Adrenal gland (tissue), 12 donors: ENCODE data around the gene ROR2. TPM values are rescaled to one million over a fixed set of nuclear protein-coding genes. Genes with fewer than 3 reads are reported as not detected.

Experiments used
- DNase-seq, 7 donors: peaks; one replicate each; pipeline ENCODE4 v3.0.0-alpha.2; 2019 to 2020
- H3K27ac ChIP-seq, 5 donors: fragments of 200-600 bp; sonication (generic) in 4 of 5; 1 replicate in 3 of 5; 2 replicates in 2 of 5; pipeline versions ENCODE4 v1.5.1 to v1.8.0; 2016 to 2020; ENCODE audit warnings: mild to moderate bottlenecking in 1 of 5
- H3K27me3 ChIP-seq: fragments of 200-600 bp; 2 replicates; pipeline ENCODE4 v1.8.0; 2021
- H3K36me3 ChIP-seq, 2 donors: fragments of 200-600 bp; replicated peaks in 1 of 2; 1 replicate in 1 of 2; 2 replicates in 1 of 2; pipeline versions ENCODE4 v1.5.1 to v1.8.0; 2018 to 2022
- H3K4me1 ChIP-seq, 2 donors: fragments of 200-600 bp; replicated peaks in 1 of 2; 1 replicate in 1 of 2; 2 replicates in 1 of 2; pipeline versions ENCODE4 v1.5.1 to v1.8.0; 2018 to 2021
- H3K4me3 ChIP-seq, 4 donors: fragments of 200-600 bp; sonication (generic) in 3 of 4; one replicate each; pipeline ENCODE4 v1.5.1; 2016 to 2018
- H3K9me3 ChIP-seq, 3 donors: fragments of 200-600 bp; sonication (generic) in 1 of 3; replicated peaks in 1 of 3; 1 replicate in 2 of 3; 2 replicates in 1 of 3; pipeline versions ENCODE4 v1.5.1 to v1.8.0; 2016 to 2021
- CTCF ChIP-seq, 6 experiments: fragments of 450-650 bp in 4 of 6; fragments of 200-600 bp in 2 of 6; sonication (generic) in 1 of 6; IDR thresholded peaks; 1 replicate in 5 of 6; 2 replicates in 1 of 6; pipeline versions ENCODE4 v1.5.1 to v1.8.0; 2016 to 2021; ENCODE audit warnings: antibody characterized with exemption in 6 of 6, mild to moderate bottlenecking in 2 of 6, moderate library complexity in 1 of 6
- POLR2A ChIP-seq, 2 donors: fragments of 450-650 bp; IDR thresholded peaks; one replicate each; pipeline ENCODE4 v1.6.1; 2017; ENCODE audit warnings: antibody characterized with exemption in 2 of 2, mild to moderate bottlenecking in 2 of 2, moderate library complexity in 1 of 2
- WGBS, 4 donors: extraction: QIAGEN DNeasy Blood & Tissue Kit in 2 of 4; methylation state at CpG; one replicate each; pipeline versions ENCODE4 v1.1.5 to v1.1.7; 2013 to 2017; 5-methylcytosine and 5-hydroxymethylcytosine counted together
- intact Hi-C, 2 donors: fragments of 100-400 bp; cut with DNase I; formaldehyde crosslinking; loops; one replicate each; pipeline versions ENCODE4 v1.14.1 to v1.15.0; 2022 to 2023
- polyA plus RNA-seq, 3 donors: library from polyadenylated mRNA; stranded (reverse); fragments of 200-250 nt in 2 of 3; fragments of 350-450 nt in 1 of 3; fragmentation: Illumina TruSeq in 1 of 3; extraction: RNeasy Lipid Tissue Mini Kit (QIAGEN cat#74804) in 1 of 3; gene quantifications; one replicate each; pipeline ENCODE4 v1.2.3, GENCODE V29; 2013 to 2014
- total RNA-seq, 9 donors: library from RNA; depleted of rRNA in 4 of 9; stranded (reverse); fragments of >200 nt in 4 of 9; fragments of 120-200 nt in 1 of 9; fragmentation: NEBNext Ultra II Directional in 1 of 9; extraction: Animal tissue kit (Norgen Biotek cat#: 25700) in 1 of 9; gene quantifications; one replicate each; pipeline versions ENCODE4 v1.1.0 to v1.2.4, GENCODE V29; 2013 to 2023
- donor health status: healthy with polysubstance abuse.
- donor health status: Bipolar disorder and iron deficiency.
- donor health status: DM: yes; HTN: yes; CAD: no.
- donor health status: DM: no; HTN: no; CAD: no.
- donor health status: DM: no; HTN: no; CAD: no.
- donor health status: DM: yes; HTN: yes; CAD: no.

The ROR2 gene
- total and polyA plus RNA-seq, 12 donors: 3.9 to 23.9 (median 11.4) TPM

- 53 to 75% (median 57%) methylated on average over 4 of the region's 4 CpGs for WGBS, 4 donors
- peak in 1 of 7 donors; percentile 5 for DNase-seq
- TF ChIP-seq CTCF (IDR thresholded peaks at IDR 0.05) (no peak), POLR2A (IDR thresholded peaks at IDR 0.05) (no peak)
- Histone ChIP-seq H3K27ac (no peak overlapping the region), H3K4me3 (no peak overlapping the region), H3K36me3 (no peaks in the 10 kb centered on the region), H3K27me3 (no peaks in the 10 kb centered on the region), H3K4me1 (no peaks in the 10 kb centered on the region), H3K9me3 (no peaks in the 10 kb centered on the region)
- intact Hi-C loops: loop anchor here in 1 of 2 donors (5.0 kb wide), 1 partner anchor 175 kb away; the partner anchor contains the start of gene ROR2
Observed at GRCh38 chr9:91777292-91777830, 172.7 kb downstream of the ROR2 start.

- intact Hi-C loops: loop anchor here in 1 of 2 donors (5.0 kb wide), 1 partner anchor 176 kb away; the partner anchor contains the start of gene ROR2
- Histone ChIP-seq H3K27me3 (no peaks in the 10 kb centered on the region), H3K36me3 (no peaks in the 10 kb centered on the region), H3K4me1 (no peaks in the 10 kb centered on the region), H3K27ac (no peak overlapping the region), H3K9me3 (no peaks in the 10 kb centered on the region), H3K4me3 (no peak overlapping the region)
- DNase-seq: peak in 1 of 7 donors; percentile 27
- 61 to 72% (median 66%) methylated on average over 6 of the region's 6 CpGs for WGBS, 4 donors
- TF ChIP-seq CTCF (IDR thresholded peaks at IDR 0.05) (no peak), POLR2A (IDR thresholded peaks at IDR 0.05) (no peak)
Observed at GRCh38 chr9:91776409-91777291, 173.4 kb downstream of the ROR2 start.

- no peak for TF ChIP-seq POLR2A (IDR thresholded peaks at IDR 0.05)
- no peak for TF ChIP-seq CTCF (IDR thresholded peaks at IDR 0.05)
- no peak overlapping the region for H3K4me3 ChIP-seq
- no peak overlapping the region for H3K27ac ChIP-seq
- H3K9me3 ChIP-seq: no peaks in the 10 kb centered on the region
- no peaks in the 10 kb centered on the region for H3K36me3 ChIP-seq
- whole genome bisulfite sequencing, 4 donors: 18 to 22% (median 20%) methylated on average over 4 of the region's 4 CpGs
- no peaks in the 10 kb centered on the region for H3K4me1 ChIP-seq
- intact Hi-C loops: loop anchor here in 1 of 2 donors (5.0 kb wide), 1 partner anchor 177 kb away; the partner anchor contains the start of gene ROR2
- no peaks in the 10 kb centered on the region for H3K27me3 ChIP-seq
- no peak for DNase-seq
Observed at GRCh38 chr9:91775708-91776028, 174.4 kb downstream of the ROR2 start.

- Histone ChIP-seq H3K4me3 (no peak overlapping the region), H3K9me3 (no peaks in the 10 kb centered on the region), H3K27ac (no peak overlapping the region), H3K36me3 (no peaks in the 10 kb centered on the region), H3K4me1 (no peaks in the 10 kb centered on the region), H3K27me3 (no peaks in the 10 kb centered on the region)
- TF ChIP-seq POLR2A (IDR thresholded peaks at IDR 0.05) (no peak), CTCF (IDR thresholded peaks at IDR 0.05) (peak; percentile 80 to 89 (median 85))
- DNase-seq: peak; percentile 65 to 88 (median 74)
- WGBS, 4 donors: 61 to 79% (median 71%) methylated on average over 5 to 9 of the region's 9 CpGs
- intact Hi-C loops: loop anchor here in 1 of 2 donors (5.0 kb wide), 1 partner anchor 177 kb away; the partner anchor contains the start of gene ROR2
Observed at GRCh38 chr9:91775011-91775707, 174.9 kb downstream of the ROR2 start.
